DMS53 treated with DMSO at 0.1 percent for 48 hours (cell line): ENCODE data around the gene SCOC.
"Not testable (repeated sequence)": the region's sequence is repeated elsewhere in the genome, so short reads cannot be mapped to it uniquely, and the experiment has no call there.

ENCODE experiments used
- DNase-seq: peaks from one replicate; lab custom pipeline; 2025; ENCODE audit not compliant: unreplicated experiment; lab: John Stamatoyannopoulos, UW

SCOC gene

DNA sequence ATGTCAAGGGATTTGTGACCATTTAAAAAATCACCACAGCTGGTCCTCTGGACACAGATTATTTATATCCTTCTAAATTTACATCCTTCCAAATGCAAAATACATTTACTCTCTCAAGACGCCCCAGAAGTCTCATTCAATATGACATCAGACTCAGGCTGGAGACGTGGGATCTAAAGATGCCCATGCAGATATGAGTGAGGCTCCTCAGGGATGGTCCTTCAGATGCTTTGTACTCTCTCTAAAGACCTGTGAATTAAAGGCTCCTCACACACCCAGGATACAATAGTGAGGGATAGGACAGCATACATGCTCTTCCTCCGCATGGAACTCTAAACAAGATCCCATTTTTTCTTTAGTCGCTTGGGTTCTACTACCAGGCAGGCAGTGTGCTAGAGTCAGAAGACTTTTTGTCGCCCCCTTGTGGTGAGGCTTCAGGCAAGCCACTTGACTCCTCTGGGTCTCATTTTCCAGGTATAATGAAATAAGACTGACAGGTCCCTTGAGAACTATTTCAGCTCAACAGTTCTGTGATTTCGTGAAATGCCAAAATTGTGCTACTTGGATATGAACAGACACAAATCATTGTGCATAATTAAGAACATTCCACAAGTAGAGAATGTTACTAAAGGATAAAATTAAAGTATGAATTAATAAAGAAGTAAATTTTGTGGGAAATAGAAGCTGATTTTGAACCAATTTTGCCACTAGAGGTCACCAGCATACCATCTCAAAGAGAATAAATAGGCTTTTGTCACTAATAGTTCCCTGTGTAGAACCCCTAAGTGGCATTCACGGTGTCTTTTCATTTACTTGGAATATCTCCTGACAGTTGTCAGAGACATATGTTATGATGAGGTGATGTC, 13.7 kb upstream of the SCOC start:
- DNase-seq = peak; percentile 76

GRCh38 chr4:140361099-140361498, 12.3 kb upstream of the SCOC start:
- DNase-seq = no peak

DNA sequence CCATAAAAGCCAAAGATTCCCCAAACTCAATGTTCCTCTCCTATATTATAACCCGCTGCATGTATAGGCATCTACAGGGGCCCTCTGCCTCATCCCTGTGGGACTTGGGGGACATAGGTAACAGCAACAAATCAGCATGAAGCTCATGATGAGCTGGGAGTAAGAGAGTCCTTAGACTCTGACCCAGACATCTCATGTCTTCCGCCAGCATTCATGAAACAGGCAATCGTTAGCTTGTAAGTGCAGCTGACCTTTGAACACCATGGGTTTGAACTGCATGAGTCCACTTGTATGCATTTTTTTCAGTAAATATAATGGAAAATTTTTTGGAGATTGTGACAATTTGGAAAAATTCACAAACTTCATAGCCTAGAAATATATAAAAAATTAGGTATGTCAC, 10.4 kb upstream of the SCOC start:
- no peak for DNase-seq

DNA sequence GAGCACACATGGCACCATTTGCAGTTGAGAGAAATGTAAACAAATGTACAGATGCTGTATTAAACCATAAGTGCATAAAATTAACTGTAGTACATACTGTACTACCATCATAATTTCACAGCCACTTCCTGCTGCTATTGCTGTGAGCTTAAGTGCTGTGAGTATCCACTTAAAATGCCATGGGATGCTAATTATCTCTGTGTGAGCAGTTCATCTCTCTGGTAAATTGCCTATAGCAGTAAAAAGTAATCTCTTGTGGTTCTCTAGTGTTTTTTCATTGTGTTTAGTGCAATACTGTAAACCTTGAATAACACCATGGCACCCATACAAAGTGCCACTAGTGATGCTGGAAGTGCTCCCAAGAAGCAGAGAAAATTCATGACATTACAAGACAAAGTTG, 9.9 kb upstream of the SCOC start:
- DNase-seq = no peak

GRCh38 chr4:140367738-140368137, 5.7 kb upstream of the SCOC start:
- DNase-seq = no peak

GRCh38 chr4:140368686-140369085, 4.8 kb upstream of the SCOC start:
- no peak for DNase-seq

DNA sequence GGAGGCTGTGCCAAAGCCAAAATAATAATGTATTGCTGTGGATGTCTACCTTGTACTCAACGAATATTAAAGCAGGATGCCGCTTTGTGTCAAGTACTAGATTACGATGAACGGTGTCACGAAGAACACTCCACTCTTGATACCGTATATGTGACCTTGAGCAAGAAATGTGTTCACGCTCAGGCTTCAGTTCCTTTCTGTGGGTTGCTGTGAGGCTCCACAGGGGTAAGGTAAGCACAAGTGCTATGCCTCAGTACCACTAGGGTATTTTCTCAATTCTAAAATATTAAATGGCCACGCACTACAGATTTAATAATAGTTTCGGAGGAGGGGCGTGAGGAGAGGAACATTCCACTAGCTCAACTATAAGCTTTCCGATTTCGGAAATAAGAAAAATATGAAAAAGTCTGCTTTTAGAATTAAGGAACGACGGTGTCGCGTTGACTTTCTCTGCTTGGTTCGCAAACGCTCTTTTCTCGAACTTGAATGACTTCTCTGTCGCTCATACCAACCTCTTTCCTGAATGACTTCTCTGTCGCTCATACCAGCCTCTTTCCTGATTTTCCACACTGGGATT, 607 bp upstream of the SCOC start:
- peak; percentile 30 for DNase-seq

DNA sequence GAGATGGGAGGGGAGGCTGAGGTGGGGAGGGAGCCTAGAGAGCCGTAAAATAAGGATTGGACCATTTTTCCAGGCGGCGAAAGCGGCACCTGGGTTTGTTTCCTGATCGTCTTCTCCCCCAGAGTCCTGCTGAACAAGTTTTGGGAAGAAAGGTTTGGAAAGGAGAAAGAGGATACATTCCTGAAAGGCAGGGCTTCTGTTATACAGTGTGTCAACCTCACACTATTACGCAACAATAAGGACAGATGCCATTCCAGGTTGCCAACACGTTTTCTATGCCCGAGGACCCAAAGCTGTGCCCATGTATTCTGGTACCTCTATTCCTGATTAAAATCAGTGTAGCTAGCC, 658 bp downstream of the SCOC start:
- no peak for DNase-seq

DNA sequence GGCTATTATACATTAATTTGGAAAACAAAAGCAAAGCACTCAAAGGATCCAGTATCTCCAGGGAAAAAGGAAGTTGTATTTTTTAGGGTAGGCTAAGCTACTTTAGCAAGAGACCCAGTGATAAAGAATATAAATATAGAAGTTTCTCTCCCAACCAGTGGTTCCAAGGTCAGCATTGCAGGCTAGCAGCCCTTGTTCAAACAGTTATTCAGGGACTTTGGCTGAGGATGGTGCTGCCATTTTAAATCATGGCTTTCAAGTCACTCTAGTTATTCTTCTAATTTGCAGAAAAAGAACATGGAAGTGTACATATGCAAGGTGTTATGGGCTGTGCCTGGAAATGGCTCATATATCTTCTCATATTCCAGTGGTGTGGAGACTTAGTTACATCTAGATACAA, 9.3 kb downstream of the SCOC start:
- DNase-seq = no peak

GRCh38 chr4:140388015-140388414, 14.6 kb downstream of the SCOC start:
- DNase-seq = no peak

DNA sequence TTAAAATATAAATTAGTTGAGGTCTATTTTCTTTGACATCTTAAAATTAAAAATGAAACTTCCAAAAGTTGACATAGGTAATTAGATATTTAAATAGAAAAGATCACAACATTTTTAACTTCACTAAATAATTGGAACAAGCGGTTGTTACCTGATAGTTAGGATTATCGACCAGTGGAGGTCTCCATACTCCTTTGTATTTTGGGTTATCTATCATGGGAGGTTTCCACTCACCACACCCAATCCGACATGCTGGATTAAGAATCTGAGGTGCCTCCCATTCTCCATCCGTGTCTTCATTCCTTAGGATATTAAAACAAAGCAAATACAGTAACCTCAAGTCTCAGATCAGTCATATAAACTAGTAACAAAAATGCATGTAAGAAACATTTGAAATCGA, 22.2 kb downstream of the SCOC start:
- DNase-seq = no peak

- no peak for DNase-seq
These were observed 26.7 kb downstream of the SCOC start for GRCh38 chr4:140400111-140400510.

GRCh38 chr4:140406292-140406691, 32.8 kb downstream of the SCOC start:
- DNase-seq = no peak

- no peak for DNase-seq
These were observed 35.5 kb downstream of the SCOC start for GRCh38 chr4:140408974-140409373.

DNA sequence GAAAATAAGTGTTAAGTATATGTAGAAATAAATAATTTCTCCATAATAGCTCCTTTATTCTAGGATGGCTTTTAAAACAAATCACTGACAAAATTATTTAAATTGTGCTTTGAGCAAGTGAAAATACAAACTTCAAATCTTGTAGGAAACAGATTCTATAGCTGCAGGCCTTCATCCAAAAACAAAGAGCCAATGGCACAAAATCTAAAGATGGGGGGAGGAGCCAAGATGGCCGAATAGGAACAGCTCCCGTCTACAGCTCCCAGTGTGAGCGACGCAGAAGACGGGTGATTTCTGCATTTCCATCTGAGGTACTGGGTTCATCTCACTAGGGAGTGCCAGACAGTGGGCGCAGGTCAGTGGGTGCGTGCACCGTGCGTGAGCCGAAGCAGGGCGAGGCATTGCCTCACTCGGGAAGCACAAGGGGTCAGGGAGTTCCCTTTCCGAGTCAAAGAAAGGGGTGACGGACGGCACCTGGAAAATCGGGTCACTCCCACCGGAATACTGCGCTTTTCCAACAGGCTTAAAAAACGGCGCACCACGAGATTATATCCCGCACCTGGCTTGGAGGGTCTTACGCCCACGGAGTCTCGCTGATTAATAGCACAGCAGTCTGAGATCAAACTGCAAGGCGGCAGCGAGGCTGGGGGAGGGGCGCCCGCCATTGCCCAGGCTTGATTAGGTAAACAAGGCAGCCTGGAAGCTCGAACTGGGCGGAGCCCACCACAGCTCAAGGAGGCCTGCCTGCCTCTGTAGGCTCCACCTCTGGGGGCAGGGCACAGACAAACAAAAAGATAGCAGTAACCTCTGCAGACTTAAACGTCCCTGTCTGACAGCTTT, 39.9 kb downstream of the SCOC start:
- DNase-seq = not testable (repeated sequence)

DNA sequence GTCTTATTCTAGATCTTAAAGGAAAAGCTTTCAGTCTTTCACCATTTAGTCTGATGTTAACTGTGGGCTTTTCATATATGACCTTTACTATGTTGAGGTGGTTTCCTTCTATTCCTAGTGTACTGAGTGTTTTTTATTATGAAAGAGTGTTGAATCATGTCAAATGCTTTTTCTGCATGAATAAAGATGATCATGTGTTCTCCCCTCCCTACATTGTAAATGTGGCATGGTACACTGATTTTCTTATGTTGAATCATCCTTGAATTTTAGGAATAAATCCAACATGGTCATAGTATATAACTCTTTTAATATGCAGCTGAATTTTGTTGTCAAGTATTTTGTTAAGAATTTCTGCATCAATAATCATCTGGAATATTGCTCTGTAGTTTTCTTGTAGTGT, 49.7 kb downstream of the SCOC start:
- no peak for DNase-seq

- no peak for DNase-seq
These were observed 53.2 kb downstream of the SCOC start for GRCh38 chr4:140426610-140427105.

DNA sequence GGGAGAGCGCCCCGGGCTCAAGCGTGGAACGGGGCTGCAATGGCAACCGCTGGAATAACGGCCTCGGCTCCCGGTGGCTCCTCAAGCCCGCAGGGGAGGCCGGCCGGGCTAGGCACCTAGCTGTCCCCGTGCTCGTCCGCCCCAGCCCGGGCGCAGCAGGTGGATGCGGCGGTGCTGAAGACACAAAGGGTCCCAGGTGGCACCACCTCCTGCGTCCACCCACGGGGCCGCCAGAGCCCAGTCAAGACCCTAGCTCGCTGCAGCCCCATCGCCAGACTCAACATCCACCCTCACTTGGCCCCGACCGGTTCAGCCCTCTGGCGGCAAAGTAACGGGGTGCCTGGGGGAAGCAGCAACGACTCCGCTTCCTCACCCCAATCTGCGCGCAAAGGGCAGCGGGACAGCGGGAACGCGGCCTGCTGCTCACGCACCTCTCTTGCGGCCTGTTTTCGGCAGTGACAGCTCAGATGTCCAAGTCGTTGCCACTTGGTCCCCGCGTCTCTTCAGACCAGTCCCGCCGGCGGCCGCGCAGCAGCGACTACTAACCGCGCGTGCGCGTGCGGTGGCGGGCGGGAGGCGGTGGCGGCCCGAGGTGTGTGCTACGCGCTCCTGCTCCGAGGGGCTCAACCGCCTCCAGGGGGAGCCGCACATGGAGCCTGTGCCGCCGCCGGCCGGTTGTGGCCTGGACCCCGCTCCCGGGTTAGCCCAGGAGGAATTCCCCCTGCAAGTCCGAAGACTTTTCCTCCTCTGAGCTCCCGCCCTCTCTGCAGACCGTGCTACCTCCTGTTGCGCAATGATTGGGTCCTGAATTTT, 53.9 kb downstream of the SCOC start, which contains the start of gene CLGN:
Gene CLGN, minus strand, starts transcription at position 543 of the 813 bp plus-strand sequence. CDS start 14,570 bp downstream, outside the sequence.
- DNase-seq = peak; percentile 48

DNA sequence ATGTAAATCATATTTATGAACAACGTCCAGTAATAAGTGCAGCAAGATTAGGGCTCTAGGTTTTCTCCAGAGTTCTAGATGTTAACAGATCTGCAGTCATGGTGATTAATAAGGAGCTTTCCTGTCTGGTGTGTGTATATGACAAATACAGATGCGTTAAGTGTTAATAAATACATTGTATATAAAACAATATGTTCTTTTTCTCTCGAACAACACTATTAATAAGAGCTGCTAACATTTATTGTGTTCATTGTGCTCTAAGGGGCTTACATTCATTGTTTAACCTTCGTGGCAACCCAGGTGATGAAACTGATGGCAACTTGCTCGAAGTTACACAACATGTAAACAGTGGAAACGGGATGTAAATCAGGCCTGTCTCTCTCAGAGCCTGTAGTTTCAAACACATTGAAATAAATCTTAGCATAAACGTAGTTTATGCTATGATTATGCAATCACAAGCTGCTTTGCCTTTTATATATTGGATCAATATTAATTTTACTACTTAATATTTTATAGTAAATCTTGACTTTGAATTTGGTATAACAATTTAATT, 54.5 kb downstream of the SCOC start:
- DNase-seq = peak; percentile 28
